T47D (cell line): ENCODE measurements around the gene TRAPPC2L.
A peak's percentile ranks its signal among the peaks of the same experiment; 100 is the strongest.

Source experiments
- DNase-seq, 2 experiments: peaks; one replicate each; pipeline versions ENCODE4 v3.0.0 to v3.0.0-alpha.2; 2011 to 2012; ENCODE audit warnings: low read depth in 1 of 2, low spot score in 1 of 2
- JUND ChIP-seq: IDR thresholded peaks from 2 replicates; pipeline ENCODE4 v1.6.1; 2012; ENCODE audit warnings: low read depth
- in situ Hi-C: cut with HindIII; loops from 2 replicates; pipeline ENCODE4 v1.10.0; 2016; ENCODE audit warnings: low sequenced_read_pairs, low pct_unique_long_range_greater_than_20kb

Gene TRAPPC2L, protein sequence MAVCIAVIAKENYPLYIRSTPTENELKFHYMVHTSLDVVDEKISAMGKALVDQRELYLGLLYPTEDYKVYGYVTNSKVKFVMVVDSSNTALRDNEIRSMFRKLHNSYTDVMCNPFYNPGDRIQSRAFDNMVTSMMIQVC

DNA sequence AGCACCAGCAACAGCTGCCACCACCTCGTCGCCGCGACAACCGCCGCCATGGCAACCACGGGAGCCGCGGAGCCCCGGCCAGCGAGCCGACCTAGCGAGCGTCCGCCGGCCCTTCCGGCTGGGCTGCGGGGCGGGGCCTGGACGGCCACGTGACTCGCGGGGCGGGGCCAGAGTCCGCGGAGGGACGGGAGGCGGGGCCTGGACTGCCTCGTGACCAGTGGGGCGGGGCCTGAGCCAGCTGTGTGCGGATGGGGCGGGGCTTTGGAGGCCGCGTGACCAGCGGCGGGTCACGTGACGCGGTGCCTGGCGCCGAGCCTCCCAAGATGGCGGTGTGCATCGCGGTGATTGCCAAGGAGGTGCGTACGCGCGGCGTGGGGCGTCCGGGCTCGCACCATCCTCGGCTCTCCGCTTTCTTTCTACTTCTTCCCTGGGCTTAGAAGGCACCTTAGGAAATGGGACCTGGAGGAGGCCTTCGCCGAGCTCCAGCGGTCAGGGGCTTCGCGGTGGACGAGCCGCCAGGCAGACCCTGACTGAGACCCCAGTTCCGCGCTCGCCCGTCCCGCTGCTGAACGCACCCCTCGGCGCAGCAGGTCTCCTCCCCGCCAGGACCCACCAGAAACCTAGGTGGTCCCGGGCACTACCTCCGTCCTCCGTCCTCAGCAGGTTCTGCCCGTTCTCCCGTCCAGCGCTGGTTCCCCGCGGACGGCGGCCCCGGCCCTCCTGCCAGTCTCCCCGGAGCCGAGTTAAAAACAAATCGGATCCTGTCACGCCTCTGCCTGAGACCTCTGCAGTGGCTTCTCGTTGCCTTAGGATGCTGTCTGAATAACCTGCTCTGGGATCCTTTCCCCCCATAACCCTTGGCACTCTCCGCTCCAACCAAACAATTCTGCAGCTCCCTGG is at the start of gene TRAPPC2L, which contains the start of gene GALNS:
TRAPPC2L (plus strand) TSS at position 300 of the 900 bp plus-strand sequence; CDS start at position 324, 24 bp downstream.
GALNS (minus strand) TSS at position 120 of the 900 bp plus-strand sequence; CDS start at position 50, 70 bp downstream.
- in situ Hi-C loops: no loop called here
- peak; percentile 98 to 99 for DNase-seq
- TF ChIP-seq JUND: no peak

DNA sequence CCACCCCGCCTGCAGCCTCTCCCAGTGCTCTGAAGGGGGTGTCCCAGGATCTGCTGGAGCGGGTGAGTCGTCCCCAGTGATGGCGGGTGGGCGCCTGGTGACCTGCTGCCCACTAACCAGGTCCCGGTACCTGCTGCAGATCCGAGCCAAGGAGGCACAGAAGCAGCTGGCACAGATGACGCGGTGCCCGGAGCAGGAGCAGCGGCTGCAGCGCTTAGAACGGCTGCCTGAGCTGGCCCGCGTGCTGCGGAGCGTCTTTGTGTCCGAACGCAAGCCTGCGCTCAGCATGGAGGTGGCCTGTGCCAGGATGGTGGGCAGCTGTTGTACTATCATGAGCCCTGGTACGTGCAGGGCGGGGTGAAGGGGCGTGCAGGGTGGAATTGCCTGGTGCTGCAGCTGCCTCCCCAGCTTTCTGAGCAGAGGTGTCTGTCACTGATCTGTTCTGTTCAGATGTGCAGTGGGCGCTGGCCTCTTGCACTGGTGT is 49.7 kb upstream of the TRAPPC2L start:
- in situ Hi-C loops: no loop called here
- TF ChIP-seq JUND: no peak
- no peak for DNase-seq

DNA sequence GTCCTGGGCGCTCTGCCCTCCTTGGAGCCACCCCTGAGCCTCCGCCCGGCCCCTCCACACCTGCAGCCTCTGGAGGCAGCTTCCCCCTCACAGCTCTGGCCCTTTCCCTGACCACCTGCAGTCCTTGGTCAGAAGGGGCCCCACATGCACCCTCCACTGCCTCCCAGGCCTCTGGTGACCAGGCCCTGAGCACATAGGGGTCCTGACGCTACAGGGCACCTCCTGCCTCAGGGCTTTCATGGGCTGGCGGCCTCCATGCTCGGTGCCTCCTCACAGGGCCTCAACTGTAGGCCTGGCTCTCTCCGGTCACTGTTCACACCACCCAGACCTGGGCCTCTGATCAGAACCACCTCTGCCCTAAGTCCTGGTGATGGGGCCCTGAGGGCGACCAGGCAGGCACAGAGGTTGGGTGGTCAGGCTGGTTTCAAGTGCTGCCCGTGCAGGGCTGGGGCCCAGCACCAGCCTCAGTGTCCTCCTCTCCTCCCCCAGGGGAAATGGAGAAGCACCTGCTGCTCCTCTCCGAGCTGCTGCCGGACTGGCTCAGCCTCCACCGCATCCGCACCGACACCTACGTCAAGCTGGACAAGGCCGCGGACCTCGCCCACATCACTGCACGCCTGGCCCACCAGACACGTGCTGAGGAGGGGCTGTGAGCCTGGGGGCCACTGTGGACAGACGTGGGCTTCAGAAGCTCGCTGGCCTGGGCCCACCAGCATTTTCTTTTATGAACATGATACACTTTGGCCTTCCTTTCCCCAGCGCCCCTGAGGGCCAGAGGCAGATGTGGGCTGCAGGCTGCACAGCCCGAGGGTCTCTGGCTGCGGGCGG is 49.1 kb upstream of the TRAPPC2L start:
- no peak for TF ChIP-seq JUND
- in situ Hi-C loops: no loop called here
- no peak for DNase-seq

- in situ Hi-C loops: no loop called here
- no peak for TF ChIP-seq JUND
- peak in 1 of 2 experiments; percentile 85 for DNase-seq
Measured at GRCh38 chr16:88809068-88809675, 47.8 kb upstream of the TRAPPC2L start.

DNA sequence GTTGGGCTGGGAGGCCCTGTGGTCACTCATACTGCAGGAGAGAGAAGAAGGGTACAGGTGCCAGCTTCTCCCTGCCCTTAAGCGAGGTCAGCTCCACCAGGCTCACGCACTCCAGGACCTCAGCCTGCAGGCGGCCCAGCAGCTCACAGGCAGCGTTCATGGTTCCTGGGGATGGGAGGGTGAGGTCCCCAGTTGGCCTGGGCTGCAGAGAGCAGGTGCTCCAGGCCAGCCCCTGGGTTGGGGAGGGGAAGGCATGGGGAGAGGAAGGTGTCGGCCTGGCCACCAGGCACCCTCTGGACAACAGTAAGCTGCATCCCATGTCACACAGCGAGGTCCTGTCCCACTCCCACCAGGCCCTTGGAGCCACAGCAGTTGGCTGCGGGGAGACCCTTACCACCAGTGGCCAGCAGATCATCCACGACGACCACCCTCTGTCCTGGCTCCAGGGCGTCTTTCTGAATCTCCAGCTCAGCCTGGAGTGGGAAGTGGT is 47.2 kb upstream of the TRAPPC2L start:
- DNase-seq: no peak
- no peak for TF ChIP-seq JUND
- in situ Hi-C loops: no loop called here

DNA sequence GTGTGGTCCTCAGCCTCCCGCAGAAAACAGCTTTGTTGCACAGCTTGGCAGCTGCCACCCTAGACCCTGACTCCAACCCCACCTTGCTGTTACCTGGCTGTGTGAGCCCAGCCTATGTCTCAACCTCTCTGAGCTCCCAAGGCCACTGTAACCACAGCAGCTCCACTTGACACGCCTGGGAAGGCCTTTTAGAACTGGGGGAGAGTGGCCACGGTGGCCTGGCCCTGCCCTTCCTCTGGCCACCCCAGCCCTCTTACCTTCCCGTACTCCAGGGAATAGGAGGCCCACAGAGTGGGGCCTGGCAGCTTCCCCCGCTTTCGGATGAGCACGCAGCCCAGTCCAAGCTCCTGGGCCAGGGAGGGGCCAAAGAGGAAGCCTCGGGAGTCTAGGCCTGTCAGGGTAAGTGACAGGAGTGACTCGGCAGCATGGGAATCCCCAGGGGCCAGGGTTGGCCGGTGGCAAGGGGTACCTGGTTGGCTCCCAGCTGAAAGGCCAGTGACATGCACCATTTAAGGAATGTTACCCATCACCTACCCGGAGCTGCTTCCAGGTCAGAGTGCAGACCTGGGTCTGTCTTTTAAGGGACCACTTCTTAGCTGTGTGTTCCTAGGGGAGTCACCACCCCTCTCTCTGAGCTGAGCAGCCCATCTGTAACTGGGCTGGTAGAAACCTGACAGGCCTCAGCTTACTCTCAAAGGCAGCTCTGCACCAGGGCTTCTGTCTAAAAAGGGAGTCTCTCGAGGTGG is 46.6 kb upstream of the TRAPPC2L start:
- TF ChIP-seq JUND: no peak
- DNase-seq: peak in 1 of 2 experiments; percentile 53
- in situ Hi-C loops: no loop called here

DNA sequence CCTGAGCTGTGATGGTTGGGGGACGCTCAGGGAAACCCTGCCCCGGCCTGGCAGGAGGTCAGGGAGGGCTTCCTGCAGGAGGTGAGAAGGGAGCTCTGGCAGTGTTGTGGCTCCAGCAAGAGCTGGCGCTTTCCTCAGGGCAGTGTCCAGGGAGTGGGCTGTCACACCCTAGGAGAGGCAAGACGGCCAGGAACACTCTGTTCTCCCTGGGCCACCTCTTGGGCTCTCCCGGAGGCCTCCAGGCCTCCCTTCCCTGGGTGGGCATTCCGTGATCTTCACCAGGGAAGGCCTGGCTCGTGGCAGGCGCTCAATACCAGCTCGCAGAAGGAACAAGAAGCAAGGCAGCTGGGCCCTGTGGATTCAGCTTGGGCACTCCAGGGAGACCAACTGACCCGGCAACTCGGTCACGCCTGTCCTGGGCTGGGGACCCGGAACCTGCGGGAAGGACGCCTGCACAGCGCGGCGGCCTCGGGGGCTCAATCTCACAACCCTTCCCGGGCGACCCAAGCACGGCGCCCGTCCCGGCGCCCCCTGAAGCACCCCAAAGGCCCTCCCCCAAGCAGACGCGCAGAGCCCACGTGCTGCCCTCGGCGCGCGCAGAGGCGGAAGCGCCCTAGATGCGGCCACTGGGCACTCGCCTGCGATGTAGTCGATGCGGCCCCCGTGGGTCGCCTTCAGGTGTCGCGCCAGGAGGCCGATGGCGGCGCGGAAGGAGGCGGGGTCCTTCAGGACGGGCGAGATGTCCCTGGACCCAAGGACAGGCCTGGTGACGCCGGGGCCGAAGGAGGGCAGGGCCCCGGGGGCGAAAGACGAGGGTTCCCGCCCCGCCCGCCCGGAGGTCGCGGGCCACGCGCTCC is 45.8 kb upstream of the TRAPPC2L start:
- TF ChIP-seq JUND: no peak
- peak; percentile 83 to 92 for DNase-seq
- in situ Hi-C loops: no loop called here

- DNase-seq: peak; percentile 88 to 99
- in situ Hi-C loops: no loop called here
- TF ChIP-seq JUND: 0 out of 2 replicates have a peak, but pooled peaks have one; percentile 26
Measured at GRCh38 chr16:88811769-88812512, 45.0 kb upstream of the TRAPPC2L start, which contains the start of gene APRT. APRT (minus strand) TSS chr16:88811928; CDS start chr16:88811899, 29 bp downstream.

DNA sequence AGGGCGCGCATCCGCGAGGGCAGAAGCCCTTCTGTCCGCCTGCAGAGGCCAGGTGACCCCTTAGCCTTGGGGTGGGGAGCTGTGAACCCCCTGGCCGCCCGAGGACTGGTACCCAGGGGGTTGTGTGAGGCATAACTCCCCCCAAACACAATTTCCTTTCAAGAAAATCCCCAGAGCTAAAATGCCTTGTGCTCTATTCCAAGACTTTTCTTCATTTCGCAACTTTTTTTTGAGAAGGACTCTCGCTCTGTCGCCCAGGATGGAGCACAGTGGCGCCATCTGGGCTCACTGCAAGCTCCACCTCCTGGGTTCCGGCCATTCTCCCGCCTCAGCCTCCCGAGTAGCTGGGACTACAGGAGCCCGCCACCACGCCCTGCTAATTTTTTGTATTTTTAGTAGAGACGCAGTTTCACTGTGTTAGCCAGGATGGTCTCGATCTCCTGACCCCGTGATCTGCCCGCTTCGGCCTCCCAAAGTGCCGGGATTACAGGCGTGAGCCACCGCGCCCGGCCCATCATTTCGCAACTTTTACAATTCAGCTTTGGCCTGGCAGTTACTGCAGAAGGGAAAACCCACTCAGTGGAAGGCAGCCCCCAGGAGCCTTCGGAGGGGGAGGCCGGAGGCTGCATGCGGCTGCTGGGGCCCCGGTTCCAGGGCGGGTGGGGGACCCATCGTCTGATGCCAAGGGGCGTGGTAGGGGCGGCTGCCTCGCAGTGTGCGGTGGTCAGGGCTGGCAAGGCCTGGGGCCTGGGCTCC is 44.2 kb upstream of the TRAPPC2L start:
- TF ChIP-seq JUND: no peak
- DNase-seq: peak in 1 of 2 experiments; percentile 79
- in situ Hi-C loops: no loop called here
